LNCAP (cell line): ENCODE measurements around the gene HMX1.

ENCODE experiments used
- CTCF ChIP-seq: fragments of 450-650 bp; IDR thresholded peaks from 2 replicates; pipeline ENCODE4 v1.5.1; 2017; ENCODE audit warnings: mild to moderate bottlenecking

The HMX1 gene

GRCh38 chr4:8834681-8835220 lies 36.9 kb downstream of the HMX1 start:
- no peak for TF ChIP-seq CTCF

- TF ChIP-seq CTCF, result no peak
Observed at GRCh38 chr4:8832113-8832915, 39.3 kb downstream of the HMX1 start.

GRCh38 chr4:8831221-8832112 lies 40.2 kb downstream of the HMX1 start:
- TF ChIP-seq CTCF, result no peak

GRCh38 chr4:8830611-8831200 lies 40.9 kb downstream of the HMX1 start:
- no peak for TF ChIP-seq CTCF

GRCh38 chr4:8830056-8830455 lies 41.6 kb downstream of the HMX1 start:
- no peak for TF ChIP-seq CTCF

- TF ChIP-seq CTCF, result no peak
Observed at GRCh38 chr4:8829584-8829983, 42.1 kb downstream of the HMX1 start.

- no peak for TF ChIP-seq CTCF
Observed at GRCh38 chr4:8828869-8829268, 42.8 kb downstream of the HMX1 start.
